Transverse colon (tissue), 4 donors: Measurements from ENCODE around the gene ATP8B2.

ENCODE experiments used
- CTCF ChIP-seq, 5 experiments: fragments of 200-600 bp in 3 of 5; fragments of 450-650 bp in 2 of 5; sonication (generic) in 3 of 5; IDR thresholded peaks; 1 replicate in 2 of 5; 2 replicates in 3 of 5; pipeline ENCODE4 v1.5.1; 2016 to 2017; ENCODE audit warnings: antibody characterized with exemption in 5 of 5, inconsistent platforms in 3 of 5, mild to moderate bottlenecking in 2 of 5, moderate library complexity in 1 of 5
- EP300 ChIP-seq: sonication (generic); formaldehyde crosslinking; IDR thresholded peaks from one replicate; pipeline ENCODE4 v1.6.1; 2017; ENCODE audit warnings: antibody characterized with exemption, low read depth
- POLR2AphosphoS5 ChIP-seq, 3 donors: sonication (generic); formaldehyde crosslinking; IDR thresholded peaks; one replicate each; pipeline ENCODE4 v1.6.1; 2016; ENCODE audit warnings: antibody characterized with exemption in 3 of 3

GRCh38 chr1:154295408-154296235 lies 29.7 kb upstream of the ATP8B2 start:
- TF ChIP-seq CTCF (IDR thresholded peaks at IDR 0.05) (no peak), POLR2AphosphoS5 (IDR thresholded peaks at IDR 0.05) (no peak), EP300 (no peak)
